NCI-H82 treated with DMSO at 0.1 percent for 48 hours (cell line): ENCODE measurements around the gene CCR6.
"Not testable (repeated sequence)": the region's sequence is repeated elsewhere in the genome, so short reads cannot be mapped to it uniquely, and the experiment has no call there.

Experiments used
- DNase-seq: peaks from one replicate; lab custom pipeline; 2025; ENCODE audit not compliant: unreplicated experiment; lab: John Stamatoyannopoulos, UW

The CCR6 gene

DNA sequence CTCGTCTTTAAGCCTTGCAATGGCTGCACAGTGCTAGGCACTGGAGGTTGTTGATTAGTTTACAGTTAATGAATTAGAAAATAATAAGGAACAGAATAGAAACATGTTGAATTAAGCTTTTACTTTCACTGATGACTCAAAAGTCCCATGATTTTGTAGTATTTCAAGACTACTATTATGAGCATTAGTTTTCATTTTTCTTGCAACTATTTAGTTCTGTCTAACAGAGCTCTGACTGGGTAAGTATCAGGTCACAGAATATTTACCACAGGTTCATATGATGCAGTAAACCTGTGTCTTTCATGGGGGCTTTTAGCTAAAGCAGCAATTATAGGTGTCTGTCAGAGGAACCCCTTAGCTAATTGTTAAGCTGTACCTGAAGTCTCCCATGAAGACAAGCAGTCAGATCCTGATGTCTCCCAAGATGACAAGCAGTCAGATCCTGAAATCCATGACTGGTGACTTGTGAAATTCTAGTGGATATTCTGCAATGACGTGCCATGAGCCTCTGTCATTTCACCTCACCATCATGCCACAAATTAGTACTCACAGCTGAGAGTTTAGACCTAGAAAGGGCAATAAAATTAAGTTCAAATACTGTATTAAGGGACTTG, 43.1 kb downstream of the CCR6 start:
- DNase-seq, result no peak

DNA sequence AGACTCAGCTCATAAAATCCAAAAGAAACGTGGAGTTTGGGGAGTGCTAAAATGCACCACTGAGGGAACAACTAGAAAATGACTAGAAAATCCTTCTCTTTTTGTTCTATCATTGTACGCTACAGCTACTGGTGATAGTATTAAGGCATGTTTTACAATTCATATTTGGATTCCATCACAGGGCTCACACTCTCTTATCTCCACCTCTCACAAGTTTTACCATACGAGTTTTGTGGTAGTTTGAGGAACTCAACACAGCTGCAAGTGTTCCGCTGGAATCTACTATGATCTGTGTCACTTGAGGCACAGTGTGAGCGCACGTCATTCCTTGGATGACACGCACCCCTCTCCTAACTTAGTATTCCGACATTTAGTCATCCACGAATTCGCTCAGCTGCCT, 44.8 kb downstream of the CCR6 start:
- DNase-seq, result not testable (repeated sequence)

DNA sequence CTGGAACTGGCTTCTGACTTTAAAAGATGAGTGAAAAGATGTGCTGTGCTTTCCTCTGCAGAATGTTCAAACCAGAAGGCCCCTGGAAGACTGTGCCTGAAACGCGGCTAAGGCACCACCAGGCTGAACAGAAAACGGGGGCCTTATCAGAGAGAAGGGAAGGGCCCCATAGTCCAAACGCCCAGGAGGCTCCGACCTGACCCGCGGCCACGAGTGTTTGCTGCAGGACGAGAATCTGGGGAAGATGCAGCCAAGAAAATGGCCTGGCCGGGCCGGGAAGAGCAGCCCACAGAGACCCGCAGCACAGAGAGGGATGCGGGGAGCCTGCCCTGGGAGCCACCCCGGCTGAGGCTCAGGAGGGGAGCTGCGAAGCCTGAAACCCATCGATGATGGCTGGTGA, 45.4 kb downstream of the CCR6 start:
- DNase-seq, result not testable (repeated sequence)

DNA sequence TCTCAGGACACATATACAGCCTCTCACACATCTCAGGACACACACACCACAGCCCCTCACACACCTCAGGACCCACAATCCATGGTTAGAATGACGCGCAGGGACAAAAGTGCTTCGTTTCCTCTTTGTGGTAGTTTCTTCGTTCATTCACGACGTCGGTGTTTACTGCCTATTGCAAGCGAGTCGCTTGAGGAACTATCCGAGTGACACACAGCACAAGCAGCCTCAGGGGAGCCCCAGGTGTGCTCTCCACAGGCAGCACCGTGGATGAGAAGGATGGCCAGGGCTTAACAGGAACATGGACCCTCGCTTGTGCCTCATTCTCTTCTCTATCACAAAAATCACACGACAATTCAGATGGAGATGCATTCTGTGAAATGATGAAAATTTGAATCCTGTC, 47.0 kb downstream of the CCR6 start:
- not testable (repeated sequence) for DNase-seq

DNA sequence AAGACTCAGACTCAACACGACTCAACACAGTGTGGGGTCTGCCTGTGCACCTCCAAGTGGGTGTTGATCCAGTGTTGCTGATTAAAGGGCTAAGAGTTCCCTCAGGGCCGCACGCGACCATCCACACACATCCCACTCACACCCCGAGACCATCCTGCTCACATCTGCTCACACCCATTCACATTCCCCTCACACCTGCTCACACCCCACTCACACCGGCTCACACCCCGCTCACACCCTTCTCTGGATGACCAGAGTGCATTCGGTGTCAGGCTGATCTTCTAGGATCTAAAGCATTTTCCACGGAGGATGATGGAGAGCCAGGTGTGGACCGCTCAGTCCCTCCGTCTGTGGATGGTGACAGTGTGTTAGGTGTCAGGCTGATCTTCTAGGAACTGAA, 48.4 kb downstream of the CCR6 start:
- DNase-seq, result not testable (repeated sequence)

DNA sequence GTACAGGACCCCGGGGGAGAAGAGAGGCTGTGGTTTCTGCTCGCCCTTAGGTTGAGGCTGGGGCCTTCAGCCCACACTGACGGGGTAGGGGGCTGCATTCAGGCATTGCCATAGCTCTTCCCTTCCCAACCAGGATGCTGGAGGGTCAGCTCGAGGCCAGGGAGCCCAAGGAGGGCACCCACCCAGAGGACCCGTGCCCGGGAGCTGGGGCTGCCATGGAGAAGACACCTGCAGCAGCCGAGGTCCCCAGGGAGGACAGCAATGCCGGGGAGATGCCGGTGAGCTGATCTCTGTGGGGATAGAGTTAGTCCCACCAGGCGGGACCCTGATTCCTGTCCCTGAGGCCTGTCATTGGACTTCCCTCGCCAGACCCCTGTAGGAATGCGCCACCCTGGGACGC, 49.1 kb downstream of the CCR6 start:
- DNase-seq, result not testable (repeated sequence)

DNA sequence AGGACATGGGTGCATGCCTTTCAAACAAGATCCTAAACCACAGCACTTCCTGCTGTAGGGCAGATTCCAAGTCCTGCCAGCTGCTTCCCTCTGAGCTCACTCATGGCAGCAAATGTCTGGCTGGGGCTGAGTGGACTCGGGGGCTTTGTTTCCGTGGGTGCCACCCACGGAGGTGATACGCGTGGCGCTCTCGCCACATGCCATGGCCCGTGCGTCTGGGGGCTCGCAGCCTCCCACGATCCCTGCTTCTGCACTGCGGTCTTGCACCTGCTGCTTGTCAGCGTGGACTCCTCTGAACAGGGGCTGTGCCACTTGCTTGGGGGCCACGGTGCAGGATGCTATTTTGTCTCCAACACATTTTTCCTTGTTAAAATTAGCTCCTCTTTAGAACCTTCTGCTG, 54.4 kb downstream of the CCR6 start:
- DNase-seq, result not testable (repeated sequence)

DNA sequence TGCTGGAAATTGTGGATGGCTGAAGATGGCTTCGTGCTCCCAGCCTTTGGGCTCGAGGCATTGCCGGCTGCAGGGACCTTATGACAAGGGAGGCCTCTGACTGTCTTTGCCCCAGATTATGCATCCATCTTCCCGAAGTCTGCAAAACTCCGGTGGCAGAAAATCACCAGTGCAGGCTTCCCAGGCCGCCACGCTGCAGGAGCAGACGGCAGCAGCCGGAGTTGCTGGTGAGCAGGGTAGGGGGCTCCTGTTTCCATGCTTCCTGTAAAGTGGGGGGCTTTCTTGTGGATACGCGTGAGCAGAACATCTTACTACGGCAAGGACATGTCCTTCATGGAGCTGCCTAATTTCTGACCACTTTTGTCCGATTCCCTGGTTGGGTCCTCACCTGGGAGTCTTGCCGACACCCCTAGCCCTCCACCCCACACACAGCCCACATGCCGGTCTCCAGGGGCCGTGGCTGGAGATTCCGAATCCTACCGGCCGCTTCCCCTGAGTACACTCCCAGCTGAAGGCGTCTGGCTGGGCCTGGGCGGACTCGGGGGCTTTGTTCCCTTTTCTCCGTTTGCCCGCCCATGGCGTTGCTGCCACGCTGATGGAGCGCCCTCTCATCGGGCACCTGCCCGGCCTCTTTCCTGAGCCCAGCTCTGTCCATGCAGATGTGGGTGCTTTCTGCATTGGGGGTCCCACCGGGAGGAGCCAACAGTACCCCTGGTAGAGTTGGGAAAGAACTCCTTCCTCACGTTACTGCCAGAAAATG, 56.2 kb downstream of the CCR6 start:
- not testable (repeated sequence) for DNase-seq

DNA sequence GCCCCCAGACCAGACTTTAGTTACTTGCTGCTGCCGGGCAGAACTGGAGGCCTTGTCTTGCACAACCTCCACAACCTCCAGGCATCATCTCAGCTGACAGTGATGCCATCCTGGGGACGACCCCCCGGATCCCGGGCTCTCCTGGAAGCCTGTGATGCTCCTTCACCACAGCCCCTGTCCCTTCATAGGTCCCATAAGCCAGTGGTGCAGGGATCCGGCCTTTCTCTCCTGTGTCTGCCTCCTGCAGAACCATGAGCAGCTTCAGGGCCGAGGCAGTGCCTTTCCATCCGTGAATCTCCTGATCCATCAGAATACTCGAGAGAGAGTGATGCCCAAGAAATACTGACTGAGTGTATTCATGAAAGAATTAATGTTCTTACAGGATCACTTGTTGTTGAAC, 57.2 kb downstream of the CCR6 start:
- DNase-seq, result not testable (repeated sequence)

DNA sequence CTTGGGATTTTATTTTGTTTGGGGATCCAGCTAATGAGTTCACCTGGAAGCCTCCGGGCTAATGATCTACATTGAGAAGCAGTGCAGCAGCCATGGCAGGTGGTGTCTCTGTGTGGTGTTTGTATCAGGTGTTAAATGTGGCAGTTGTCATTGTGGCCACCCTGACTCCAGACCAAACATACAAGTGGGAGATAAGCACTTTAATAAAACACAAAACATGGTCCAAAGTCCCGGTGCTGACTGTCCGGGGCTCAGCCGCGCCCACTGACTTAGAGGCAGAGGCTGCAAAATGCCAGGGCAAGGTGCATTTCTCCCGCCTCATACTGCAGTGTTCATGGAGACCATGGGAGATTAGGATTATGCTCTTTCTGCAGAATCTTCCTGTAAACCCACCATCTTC, 58.5 kb downstream of the CCR6 start:
- DNase-seq, result not testable (repeated sequence)

DNA sequence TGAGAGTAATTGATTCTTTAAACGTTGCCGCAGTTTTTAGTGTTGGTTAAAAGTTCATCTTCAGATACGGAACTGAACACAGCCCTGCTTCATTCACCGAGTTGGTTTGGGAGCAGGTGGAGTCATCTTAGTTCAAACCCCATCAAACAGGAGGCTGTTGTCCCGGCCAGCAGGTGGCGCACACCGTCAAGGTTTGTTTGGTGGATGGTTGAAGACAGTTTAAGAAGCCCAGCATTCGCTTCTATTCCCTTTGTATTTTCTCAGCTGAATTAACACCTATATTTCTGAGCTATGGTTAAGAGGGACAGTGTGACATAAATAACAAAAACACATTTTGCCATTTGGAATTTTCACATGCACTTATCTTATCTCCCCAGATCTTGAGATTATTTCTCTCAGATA, 60.0 kb downstream of the CCR6 start:
- DNase-seq, result not testable (repeated sequence)

DNA sequence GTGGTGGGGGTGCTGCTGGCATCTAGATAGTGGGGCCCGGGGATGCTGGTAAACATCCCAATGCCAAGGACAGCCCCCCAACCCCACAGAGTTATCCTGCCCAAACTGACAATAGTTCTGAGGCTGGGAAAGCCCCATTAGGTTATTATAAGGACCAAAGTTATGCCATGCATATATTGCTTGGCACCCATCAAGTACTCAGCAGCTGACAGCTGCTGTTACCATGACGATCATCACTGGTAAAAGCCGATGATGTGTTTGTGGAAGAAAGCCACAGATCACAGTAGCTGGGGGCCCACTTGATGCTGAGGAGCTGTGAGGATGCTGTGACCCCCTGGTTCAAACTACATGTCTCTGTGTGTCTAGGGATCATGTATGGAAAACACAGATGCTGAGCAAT, 62.2 kb downstream of the CCR6 start:
- not testable (repeated sequence) for DNase-seq

DNA sequence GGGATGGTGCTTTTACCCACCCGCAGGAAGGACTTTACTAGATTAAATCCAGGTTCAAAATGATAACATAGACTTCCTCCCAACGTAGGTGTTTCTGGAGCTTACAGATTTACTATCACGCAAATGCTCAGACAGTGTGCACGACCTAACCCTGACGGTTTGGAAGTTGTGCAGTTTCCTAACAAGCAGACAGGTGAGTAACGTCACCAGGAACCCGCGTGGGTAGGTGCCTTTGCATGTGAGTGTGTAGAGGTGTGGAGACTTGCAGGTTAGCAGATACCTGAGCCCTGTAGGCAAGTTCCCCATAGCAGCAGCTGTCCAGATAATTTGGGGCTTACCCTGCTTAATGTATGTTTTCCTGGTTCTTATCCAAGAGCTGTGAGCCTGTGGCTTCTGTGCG, 64.4 kb downstream of the CCR6 start:
- not testable (repeated sequence) for DNase-seq
